Breast epithelium (tissue), 4 donors: Measurements from ENCODE around the gene FCRL3. TPM values are rescaled to one million over a fixed set of nuclear protein-coding genes. Genes with fewer than 3 reads are reported as not detected.

Experiments used
- DNase-seq, 2 donors: peaks; one replicate each; pipeline ENCODE4 v3.0.0-alpha.2; 2019; ENCODE audit warnings: low spot score in 2 of 2
- H3K27ac ChIP-seq, 2 donors: fragments of 200-600 bp; sonication (generic) in 1 of 2; one replicate each; pipeline ENCODE4 v1.5.1; 2016 to 2019; ENCODE audit warnings: mild to moderate bottlenecking in 1 of 2
- H3K27me3 ChIP-seq, 2 donors: fragments of 200-600 bp; sonication (generic) in 1 of 2; one replicate each; pipeline versions ENCODE4 v1.5.1 to v1.6.0; 2017 to 2019; ENCODE audit warnings: control low read depth in 1 of 2, mild to moderate bottlenecking in 1 of 2
- H3K36me3 ChIP-seq: fragments of 200-600 bp; one replicate; pipeline ENCODE4 v1.5.1; 2019
- H3K4me1 ChIP-seq, 2 donors: fragments of 200-600 bp; sonication (generic); one replicate each; pipeline ENCODE4 v1.5.1; 2016 to 2019; ENCODE audit warnings: control low read depth in 1 of 2
- H3K4me3 ChIP-seq, 3 donors: fragments of 200-600 bp; sonication (generic); 1 replicate in 2 of 3; 2 replicates in 1 of 3; pipeline ENCODE4 v1.5.1; 2016 to 2019; ENCODE audit warnings: mild to moderate bottlenecking in 3 of 3, moderate library complexity in 2 of 3
- H3K9me3 ChIP-seq, 2 donors: fragments of 200-600 bp; sonication (generic) in 1 of 2; one replicate each; pipeline ENCODE4 v1.5.1; 2016 to 2019; ENCODE audit warnings: control low read depth in 1 of 2
- POLR2A ChIP-seq: fragments of 450-650 bp; IDR thresholded peaks from one replicate; pipeline ENCODE4 v1.6.1; 2016; ENCODE audit warnings: antibody characterized with exemption, mild to moderate bottlenecking, moderate library complexity
- POLR2AphosphoS5 ChIP-seq, 3 donors: sonication (generic); formaldehyde crosslinking; IDR thresholded peaks; one replicate each; pipeline ENCODE4 v1.6.1; 2017; ENCODE audit warnings: antibody characterized with exemption in 3 of 3
- intact Hi-C: fragments of 100-400 bp; cut with DNase I; formaldehyde crosslinking; loops from one replicate; pipeline ENCODE4 v1.15.1; 2023; ENCODE audit warnings: low total_unique reads
- total RNA-seq, 3 donors: library from RNA; depleted of rRNA; stranded (reverse); fragments of >200 nt; gene quantifications; one replicate each; pipeline ENCODE4 v1.1.0, GENCODE V29; 2016
- TF ChIP-seq, protein P1 (sequence below), 3 donors: fragments of 450-650 bp; IDR thresholded peaks; one replicate each; pipeline ENCODE4 v1.5.1; 2016 to 2017; ENCODE audit warnings: antibody characterized with exemption in 3 of 3, mild to moderate bottlenecking in 3 of 3, moderate library complexity in 3 of 3

FCRL3 gene
- total RNA-seq, 3 donors from 2014 or later, result 0.15 to 0.16 TPM; not detected in 1

DNA sequence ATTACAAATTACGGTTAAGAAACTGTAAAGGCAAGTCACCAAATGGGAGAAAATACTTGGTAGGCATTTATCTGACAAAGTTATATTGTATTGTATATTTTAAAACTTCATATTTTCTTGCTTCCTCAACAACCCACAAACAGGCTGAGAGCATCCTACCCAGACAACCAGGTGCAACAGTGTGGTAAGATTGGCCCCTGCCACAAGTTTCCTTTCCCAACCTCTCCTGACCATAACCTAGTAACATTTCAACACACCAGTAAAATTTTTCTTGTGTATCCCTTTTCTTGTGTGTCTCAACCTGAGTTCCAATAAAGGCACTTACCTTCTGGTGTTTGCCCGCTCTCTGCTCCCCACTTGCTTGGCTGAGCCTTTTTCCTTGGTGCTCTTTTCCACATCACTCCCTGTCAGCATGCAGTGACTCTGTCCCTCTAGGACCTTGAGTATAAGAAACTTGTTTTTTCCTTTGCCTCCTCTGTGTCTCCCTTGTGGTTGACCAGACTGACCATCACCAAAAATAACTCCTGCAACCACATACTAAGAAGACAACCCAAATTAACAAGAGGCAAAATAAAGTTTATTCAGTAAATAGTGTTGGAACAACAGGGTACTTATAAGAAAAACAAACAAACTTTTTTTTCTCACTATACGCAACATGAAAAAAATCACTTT lies 40.9 kb downstream of the FCRL3 start:
- H3K27ac ChIP-seq, result no peak overlapping the region
- H3K4me1 ChIP-seq, result no peaks in the 10 kb centered on the region
- DNase-seq, result no peak
- intact Hi-C loops, result no loop called here
- peaks cover 0 to 13% of the 10 kb centered on the region in 2 donors for H3K9me3 ChIP-seq
- H3K4me3 ChIP-seq, result no peak overlapping the region
- H3K27me3 ChIP-seq, result no peaks in the 10 kb centered on the region
- H3K36me3 ChIP-seq, result no peaks in the 10 kb centered on the region
- TF ChIP-seq, protein P1, sequence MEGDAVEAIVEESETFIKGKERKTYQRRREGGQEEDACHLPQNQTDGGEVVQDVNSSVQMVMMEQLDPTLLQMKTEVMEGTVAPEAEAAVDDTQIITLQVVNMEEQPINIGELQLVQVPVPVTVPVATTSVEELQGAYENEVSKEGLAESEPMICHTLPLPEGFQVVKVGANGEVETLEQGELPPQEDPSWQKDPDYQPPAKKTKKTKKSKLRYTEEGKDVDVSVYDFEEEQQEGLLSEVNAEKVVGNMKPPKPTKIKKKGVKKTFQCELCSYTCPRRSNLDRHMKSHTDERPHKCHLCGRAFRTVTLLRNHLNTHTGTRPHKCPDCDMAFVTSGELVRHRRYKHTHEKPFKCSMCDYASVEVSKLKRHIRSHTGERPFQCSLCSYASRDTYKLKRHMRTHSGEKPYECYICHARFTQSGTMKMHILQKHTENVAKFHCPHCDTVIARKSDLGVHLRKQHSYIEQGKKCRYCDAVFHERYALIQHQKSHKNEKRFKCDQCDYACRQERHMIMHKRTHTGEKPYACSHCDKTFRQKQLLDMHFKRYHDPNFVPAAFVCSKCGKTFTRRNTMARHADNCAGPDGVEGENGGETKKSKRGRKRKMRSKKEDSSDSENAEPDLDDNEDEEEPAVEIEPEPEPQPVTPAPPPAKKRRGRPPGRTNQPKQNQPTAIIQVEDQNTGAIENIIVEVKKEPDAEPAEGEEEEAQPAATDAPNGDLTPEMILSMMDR (IDR thresholded peaks at IDR 0.05), result no peak
- no peak for TF ChIP-seq POLR2AphosphoS5 (IDR thresholded peaks at IDR 0.05)
- TF ChIP-seq POLR2A, result no peak

DNA sequence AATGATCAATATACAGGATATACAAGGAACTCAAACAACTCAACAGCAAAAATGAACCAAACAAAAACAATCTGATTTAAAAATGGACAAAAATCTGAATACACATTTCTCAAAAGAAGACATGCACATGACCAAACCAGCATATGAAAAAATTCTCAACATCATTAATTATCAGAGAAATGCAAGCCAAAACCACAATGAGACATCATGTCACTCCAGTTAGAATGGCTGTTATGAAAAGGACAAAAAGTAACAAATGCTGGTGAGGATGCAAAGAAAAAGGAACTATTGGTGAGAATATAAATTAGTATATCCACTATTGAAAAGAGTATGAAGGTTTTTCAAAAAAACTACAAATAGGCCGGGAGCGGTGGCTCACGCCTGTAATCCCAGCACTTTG lies 42.0 kb downstream of the FCRL3 start:
- intact Hi-C loops, result no loop called here
- H3K4me3 ChIP-seq, result no peak overlapping the region
- no peaks in the 10 kb centered on the region for H3K27me3 ChIP-seq
- DNase-seq, result no peak
- peaks cover 0 to 13% of the 10 kb centered on the region in 2 donors for H3K9me3 ChIP-seq
- H3K36me3 ChIP-seq, result no peaks in the 10 kb centered on the region
- TF ChIP-seq, protein P1 (IDR thresholded peaks at IDR 0.05), result no peak
- TF ChIP-seq POLR2AphosphoS5 (IDR thresholded peaks at IDR 0.05) (no peak), POLR2A (no peak)
- no peaks in the 10 kb centered on the region for H3K4me1 ChIP-seq
- H3K27ac ChIP-seq, result no peak overlapping the region

GRCh38 chr1:157653494-157653873 lies 47.1 kb downstream of the FCRL3 start:
- Histone ChIP-seq H3K27me3 (no peaks in the 10 kb centered on the region), H3K4me1 (no peaks in the 10 kb centered on the region), H3K9me3 (no peaks in the 10 kb centered on the region), H3K27ac (no peak overlapping the region), H3K4me3 (no peak overlapping the region), H3K36me3 (no peaks in the 10 kb centered on the region)
- intact Hi-C loops, result no loop called here
- DNase-seq, result no peak
- TF ChIP-seq POLR2AphosphoS5 (IDR thresholded peaks at IDR 0.05) (no peak), POLR2A (no peak)
- TF ChIP-seq, protein P1 (IDR thresholded peaks at IDR 0.05), result no peak

- Histone ChIP-seq H3K27ac (no peak overlapping the region), H3K9me3 (no peaks in the 10 kb centered on the region), H3K4me3 (no peak overlapping the region), H3K4me1 (no peaks in the 10 kb centered on the region), H3K36me3 (no peaks in the 10 kb centered on the region), H3K27me3 (no peaks in the 10 kb centered on the region)
- intact Hi-C loops, result no loop called here
- no peak for DNase-seq
- TF ChIP-seq, protein P1 (IDR thresholded peaks at IDR 0.05), result no peak
- TF ChIP-seq POLR2A, result no peak
- no peak for TF ChIP-seq POLR2AphosphoS5 (IDR thresholded peaks at IDR 0.05)
Observed at GRCh38 chr1:157652859-157653493, 47.6 kb downstream of the FCRL3 start.

- TF ChIP-seq POLR2AphosphoS5 (IDR thresholded peaks at IDR 0.05) (no peak), POLR2A (no peak)
- Histone ChIP-seq H3K9me3 (no peaks in the 10 kb centered on the region), H3K4me1 (no peaks in the 10 kb centered on the region), H3K27ac (no peak overlapping the region), H3K36me3 (no peaks in the 10 kb centered on the region), H3K27me3 (no peaks in the 10 kb centered on the region), H3K4me3 (no peak overlapping the region)
- DNase-seq, result no peak
- intact Hi-C loops, result no loop called here
Observed at GRCh38 chr1:157648317-157648716, 52.3 kb downstream of the FCRL3 start.
